NT2/D1 (cell line): ENCODE data around the gene FBXO9.

ENCODE experiments used
- YY1 ChIP-seq: IDR thresholded peaks from 2 replicates; pipeline ENCODE4 v1.6.1; 2011; ENCODE audit not compliant: insufficient read length, insufficient read depth
- ZNF274 ChIP-seq: IDR thresholded peaks from 2 replicates; pipeline ENCODE4 v1.6.1; 2011; ENCODE audit warnings: mild to moderate bottlenecking, low read depth, low read length

- TF ChIP-seq ZNF274 (no peak), YY1 (no peak)
Measured at GRCh38 chr6:53048431-53049195, 16.6 kb upstream of the FBXO9 start.
